ENCODE data around the gene LTBP2.

GRCh38 chr14:74524812-74525135 is 87.3 kb downstream of the LTBP2 start:
- no peak for TF ChIP-seq CTCF (IDR thresholded peaks at IDR 0.05)
- no peak for TF ChIP-seq POLR2A (IDR thresholded peaks at IDR 0.05)

All from testis (tissue), 2 donors.